Stimulated activated CD4-positive, alpha-beta T cell treated with anti-CD3 and anti-CD28 coated beads, TNF-alpha, amount 100 ng/mL, for 1 hour (primary cell): ENCODE measurements around the gene CCK.
"Not testable (repeated sequence)": the region's sequence is repeated elsewhere in the genome, so short reads cannot be mapped to it uniquely, and the experiment has no call there.

Experiments used
- DNase-seq, 3 donors: peaks; one replicate each; pipeline ENCODE4 v3.0.0-alpha.2; 2020; ENCODE audit warnings: low read depth in 3 of 3, low spot score in 1 of 3

Gene CCK

GRCh38 chr3:42266085-42266484, at the start of gene CCK:
TSS of gene CCK (minus strand) at chr3:42266185. CDS start at chr3:42263630, 2,555 bp downstream.
- no peak for DNase-seq

GRCh38 chr3:42314411-42314810, 48.4 kb upstream of the CCK start:
- no peak for DNase-seq

GRCh38 chr3:42308651-42309050, 42.7 kb upstream of the CCK start:
- DNase-seq, result no peak

GRCh38 chr3:42306499-42306898, 40.5 kb upstream of the CCK start:
- no peak for DNase-seq

GRCh38 chr3:42302924-42303634, 37.1 kb upstream of the CCK start:
- no peak for DNase-seq

GRCh38 chr3:42301446-42302175, 35.6 kb upstream of the CCK start:
- DNase-seq, result no peak

- no peak for DNase-seq
These were observed 34.8 kb upstream of the CCK start for GRCh38 chr3:42300778-42301177.

- DNase-seq, result no peak
These were observed 34.0 kb upstream of the CCK start for GRCh38 chr3:42300013-42300412.

- DNase-seq, result no peak
These were observed 32.3 kb upstream of the CCK start for GRCh38 chr3:42298259-42298658.

GRCh38 chr3:42292009-42292408, 26.0 kb upstream of the CCK start:
- DNase-seq, result no peak

GRCh38 chr3:42290966-42291714, 25.2 kb upstream of the CCK start:
- no peak for DNase-seq

GRCh38 chr3:42289026-42289425, 23.0 kb upstream of the CCK start:
- DNase-seq, result no peak

- no peak for DNase-seq
These were observed 22.4 kb upstream of the CCK start for GRCh38 chr3:42288385-42288784.

GRCh38 chr3:42287423-42287822, 21.4 kb upstream of the CCK start:
- not testable (repeated sequence) for DNase-seq

GRCh38 chr3:42277676-42278075, 11.7 kb upstream of the CCK start:
- no peak for DNase-seq

- DNase-seq, result no peak
These were observed 10.5 kb upstream of the CCK start for GRCh38 chr3:42276141-42277132.

- DNase-seq, result no peak
These were observed 9.2 kb upstream of the CCK start for GRCh38 chr3:42275217-42275616.

- no peak for DNase-seq
These were observed 8.3 kb upstream of the CCK start for GRCh38 chr3:42274266-42274665.

GRCh38 chr3:42273361-42273760, 7.4 kb upstream of the CCK start:
- DNase-seq, result no peak

GRCh38 chr3:42271786-42272185, 5.8 kb upstream of the CCK start:
- DNase-seq, result no peak

- DNase-seq, result no peak
These were observed 4.6 kb upstream of the CCK start for GRCh38 chr3:42270561-42270960.
